ENCODE results near the gene ATP2C2. TPM values are rescaled to one million over a fixed set of nuclear protein-coding genes. Genes with fewer than 3 reads are reported as not detected.
A peak's percentile ranks its signal among the peaks of the same experiment; 100 is the strongest.

The ATP2C2 gene, protein sequence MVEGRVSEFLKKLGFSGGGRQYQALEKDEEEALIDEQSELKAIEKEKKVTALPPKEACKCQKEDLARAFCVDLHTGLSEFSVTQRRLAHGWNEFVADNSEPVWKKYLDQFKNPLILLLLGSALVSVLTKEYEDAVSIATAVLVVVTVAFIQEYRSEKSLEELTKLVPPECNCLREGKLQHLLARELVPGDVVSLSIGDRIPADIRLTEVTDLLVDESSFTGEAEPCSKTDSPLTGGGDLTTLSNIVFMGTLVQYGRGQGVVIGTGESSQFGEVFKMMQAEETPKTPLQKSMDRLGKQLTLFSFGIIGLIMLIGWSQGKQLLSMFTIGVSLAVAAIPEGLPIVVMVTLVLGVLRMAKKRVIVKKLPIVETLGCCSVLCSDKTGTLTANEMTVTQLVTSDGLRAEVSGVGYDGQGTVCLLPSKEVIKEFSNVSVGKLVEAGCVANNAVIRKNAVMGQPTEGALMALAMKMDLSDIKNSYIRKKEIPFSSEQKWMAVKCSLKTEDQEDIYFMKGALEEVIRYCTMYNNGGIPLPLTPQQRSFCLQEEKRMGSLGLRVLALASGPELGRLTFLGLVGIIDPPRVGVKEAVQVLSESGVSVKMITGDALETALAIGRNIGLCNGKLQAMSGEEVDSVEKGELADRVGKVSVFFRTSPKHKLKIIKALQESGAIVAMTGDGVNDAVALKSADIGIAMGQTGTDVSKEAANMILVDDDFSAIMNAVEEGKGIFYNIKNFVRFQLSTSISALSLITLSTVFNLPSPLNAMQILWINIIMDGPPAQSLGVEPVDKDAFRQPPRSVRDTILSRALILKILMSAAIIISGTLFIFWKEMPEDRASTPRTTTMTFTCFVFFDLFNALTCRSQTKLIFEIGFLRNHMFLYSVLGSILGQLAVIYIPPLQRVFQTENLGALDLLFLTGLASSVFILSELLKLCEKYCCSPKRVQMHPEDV
- not detected for total RNA-seq
- long read RNA-seq, result 0 reads

DNA sequence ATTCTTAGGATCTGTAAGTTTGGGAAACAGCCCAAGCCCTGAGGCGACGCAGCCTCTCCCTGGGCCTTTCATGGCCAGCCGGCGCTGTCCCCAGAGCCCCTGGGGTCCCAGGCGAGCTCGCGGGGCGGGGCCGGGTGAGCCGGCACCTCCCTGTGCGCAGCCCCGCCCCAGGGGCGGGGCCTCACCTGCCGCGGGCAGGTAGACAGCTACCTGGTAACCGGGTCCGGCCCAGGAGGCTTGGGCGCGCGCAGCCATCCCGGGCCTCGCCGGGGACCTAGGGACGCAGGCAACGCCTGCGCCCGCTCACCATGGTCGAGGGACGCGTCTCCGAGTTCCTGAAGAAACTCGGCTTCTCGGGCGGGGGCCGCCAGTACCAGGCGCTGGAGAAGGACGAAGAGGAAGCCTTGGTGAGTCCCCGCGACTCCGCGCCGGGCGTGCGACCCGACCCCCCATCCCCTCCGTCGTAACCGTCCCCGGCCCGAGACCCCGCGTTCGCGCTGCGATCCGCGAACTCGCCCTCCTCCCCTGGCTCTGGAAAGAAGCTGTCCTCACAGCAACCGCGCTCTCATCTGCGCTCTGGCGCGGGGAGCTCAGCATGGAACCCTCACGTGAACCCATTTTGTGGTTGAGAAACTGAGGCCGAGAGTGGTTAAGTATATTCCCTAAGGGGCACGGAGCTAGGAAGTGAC lies at the start of gene ATP2C2:
ATP2C2 (plus strand) TSS at position 231 of the 689 bp plus-strand sequence; CDS start at position 309, 78 bp downstream.
- intact Hi-C loops (cut with DNase I), result no loop called here
- ATAC-seq (no peak), DNase-seq (ENCODE audit: missing footprints) (no peak)

DNA sequence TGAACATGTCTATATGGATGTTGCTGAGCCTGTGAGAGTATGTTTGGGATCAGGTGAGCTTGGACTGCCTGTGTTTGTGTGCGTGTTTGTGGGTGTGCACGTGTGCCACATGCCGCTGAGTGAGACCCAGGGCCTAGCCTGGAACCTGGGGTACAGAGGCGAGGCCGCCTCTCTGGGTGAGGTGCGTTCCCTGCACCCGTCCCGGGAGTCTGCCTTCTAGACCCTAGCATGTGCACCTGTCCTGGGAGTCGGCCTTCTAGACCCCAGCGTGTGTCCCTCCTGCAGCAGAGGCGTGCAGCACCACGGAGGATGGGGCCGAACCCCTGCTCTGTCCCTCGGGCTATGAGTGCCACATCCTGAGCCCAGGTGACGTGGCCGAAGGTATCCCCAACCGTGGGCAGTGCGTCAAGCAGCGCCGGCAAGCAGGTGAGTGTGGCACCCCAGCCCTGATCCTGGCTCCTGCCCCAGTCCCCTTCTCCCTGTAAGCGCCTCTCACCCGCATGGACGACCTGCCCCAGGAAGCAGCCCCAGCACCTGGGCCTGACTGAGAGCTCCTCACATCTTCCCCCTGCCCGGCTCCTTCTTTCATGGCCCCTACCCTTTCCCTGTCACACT lies 49.1 kb upstream of the ATP2C2 start:
- DNase-seq (ENCODE audit: missing footprints), result no peak
- ATAC-seq, result no peak
- intact Hi-C loops (cut with DNase I), result no loop called here

DNA sequence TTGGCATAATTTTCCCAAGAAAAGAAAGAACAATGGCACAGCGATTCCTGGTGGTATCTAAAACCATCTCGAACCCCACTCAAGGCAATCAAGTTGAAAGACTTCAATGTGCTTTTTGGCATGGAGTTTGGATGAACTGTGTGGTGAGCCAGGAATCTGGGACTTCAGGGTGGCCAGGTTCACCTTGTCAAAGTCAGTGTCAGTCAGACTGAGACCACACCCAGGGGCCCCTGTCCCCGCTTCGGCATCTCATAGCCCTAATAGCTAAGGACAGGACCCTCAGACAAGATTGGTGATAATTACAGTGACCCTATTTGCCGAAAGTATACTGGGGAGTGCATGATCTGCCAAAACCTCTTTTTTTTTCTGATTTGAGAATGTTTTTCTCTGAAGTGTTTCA lies 47.8 kb upstream of the ATP2C2 start:
- no peak for DNase-seq (ENCODE audit: missing footprints)
- no peak for ATAC-seq
- intact Hi-C loops (cut with DNase I), result no loop called here

DNA sequence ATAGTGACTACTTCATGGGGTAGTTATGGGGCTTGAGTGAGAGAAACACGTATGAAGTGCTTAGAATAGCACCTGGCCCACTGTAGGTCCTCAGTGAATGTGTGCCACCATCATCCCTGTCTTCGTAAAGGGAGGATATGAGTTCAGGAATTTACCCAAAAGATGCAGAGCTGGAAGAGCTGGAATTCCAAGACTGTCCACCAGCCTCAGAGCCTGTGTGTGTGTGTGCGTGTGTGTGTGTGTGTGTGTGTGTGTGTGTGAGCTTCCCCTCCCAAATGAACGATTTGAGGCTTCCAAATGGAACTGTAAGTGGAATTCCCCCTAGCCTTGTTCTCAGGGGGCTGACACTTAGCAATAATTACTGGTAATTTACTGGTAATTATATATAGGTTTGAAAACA lies 46.4 kb upstream of the ATP2C2 start:
- intact Hi-C loops (cut with DNase I), result no loop called here
- no peak for ATAC-seq

DNA sequence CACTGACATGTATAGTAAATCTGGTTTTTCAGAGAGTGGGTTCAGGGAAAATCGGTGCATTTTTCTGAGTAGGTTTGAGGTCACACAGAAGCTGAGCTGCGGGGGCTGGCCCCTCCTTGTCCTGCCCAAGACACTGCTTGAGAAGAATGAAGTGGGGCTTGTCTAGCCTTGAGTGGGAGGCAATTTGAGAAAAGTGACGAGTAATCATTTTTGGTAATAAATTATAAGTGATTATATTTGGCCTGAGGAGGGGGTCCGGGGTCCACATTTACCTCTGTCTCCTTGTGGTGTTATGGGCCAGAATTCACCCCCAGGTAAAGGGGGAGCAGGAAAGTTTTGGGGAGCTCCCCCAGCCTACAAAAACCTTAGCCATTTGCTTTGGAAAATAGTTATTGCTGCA lies 45.6 kb upstream of the ATP2C2 start:
- intact Hi-C loops (cut with DNase I), result no loop called here
- DNase-seq (ENCODE audit: missing footprints) (no peak), ATAC-seq (no peak)

More for the DNA sequence above, 46.4 kb upstream of the ATP2C2 start:
- no peak for DNase-seq (ENCODE audit: missing footprints)

DNA sequence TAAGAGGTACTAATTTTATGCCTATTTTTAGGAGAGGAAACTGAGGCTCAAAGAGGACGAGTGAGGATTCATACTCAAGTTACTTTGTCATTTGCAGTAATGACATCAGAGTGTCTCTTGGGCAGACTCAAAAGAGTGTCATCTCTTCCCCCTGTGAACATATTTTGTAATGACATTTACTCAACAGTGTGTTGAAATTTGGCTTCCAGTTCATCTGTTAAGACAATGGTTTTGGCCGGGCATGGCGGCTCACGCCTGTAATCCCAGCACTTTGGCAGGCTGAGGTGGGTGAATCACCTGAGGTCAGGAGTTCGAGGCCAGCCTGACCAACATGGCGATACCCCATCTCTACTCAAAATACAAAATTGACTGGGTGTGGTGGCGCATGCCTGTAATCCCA lies 44.7 kb upstream of the ATP2C2 start:
- DNase-seq (ENCODE audit: missing footprints), result no peak
- intact Hi-C loops (cut with DNase I), result no loop called here
- no peak for ATAC-seq

DNA sequence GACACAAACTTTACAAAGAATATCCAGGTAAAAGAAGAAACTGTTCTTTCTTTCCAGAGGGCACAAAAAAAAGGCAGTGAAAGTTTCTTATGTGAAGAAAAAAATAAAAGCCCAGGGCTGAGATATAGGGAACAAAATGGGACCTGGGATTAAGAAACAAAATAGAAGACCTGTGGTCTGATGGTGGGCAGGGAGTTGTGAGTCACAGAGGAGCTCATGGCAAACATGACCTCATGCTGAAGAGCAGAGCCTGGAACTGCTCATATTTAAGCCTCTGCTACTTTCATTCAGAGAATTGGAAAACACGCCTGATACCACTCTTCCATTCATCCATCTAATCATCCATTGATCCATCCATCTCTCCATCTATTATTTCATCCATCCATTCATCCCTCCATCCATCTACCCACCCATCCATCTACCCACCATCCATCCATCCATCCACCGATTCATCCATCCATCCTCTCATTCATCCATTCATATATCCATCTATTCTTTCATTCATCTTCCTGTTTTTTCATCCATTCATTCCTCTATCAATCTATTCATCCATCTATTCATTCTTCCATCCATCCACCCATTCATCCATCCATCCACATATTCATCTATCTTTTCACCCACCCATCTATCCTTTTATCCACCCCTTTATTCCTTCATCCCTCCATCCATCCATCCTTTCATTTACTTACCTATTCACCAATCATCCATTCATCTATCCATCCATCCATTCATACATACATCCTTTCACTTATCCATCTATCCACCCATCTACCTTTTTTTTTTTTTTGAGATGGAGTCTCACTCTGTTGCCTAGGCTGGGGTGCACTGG lies 43.7 kb upstream of the ATP2C2 start:
- intact Hi-C loops (cut with DNase I), result no loop called here
- DNase-seq (ENCODE audit: missing footprints), result no peak
- ATAC-seq, result no peak

DNA sequence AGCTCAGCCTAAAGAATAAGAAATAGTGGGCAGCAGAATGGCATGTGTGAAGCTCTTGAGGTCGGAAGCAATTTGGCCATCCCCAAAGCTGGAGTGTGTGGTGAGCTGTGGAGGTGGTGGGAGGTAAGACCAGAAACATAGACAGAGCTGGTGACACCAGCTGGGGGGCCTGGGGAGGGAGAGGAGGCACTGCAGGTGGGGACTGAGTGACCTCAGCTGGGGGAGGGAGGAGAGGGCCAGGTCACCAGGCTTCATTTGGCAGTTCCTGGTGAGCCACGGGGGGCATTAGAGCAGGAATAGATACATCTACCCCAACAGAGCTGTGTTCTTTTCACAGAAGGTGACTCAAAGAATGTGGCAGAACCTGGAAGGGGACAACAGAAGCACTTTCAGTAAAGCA lies 41.8 kb upstream of the ATP2C2 start:
- DNase-seq (ENCODE audit: missing footprints) (no peak), ATAC-seq (no peak)
- intact Hi-C loops (cut with DNase I), result no loop called here

DNA sequence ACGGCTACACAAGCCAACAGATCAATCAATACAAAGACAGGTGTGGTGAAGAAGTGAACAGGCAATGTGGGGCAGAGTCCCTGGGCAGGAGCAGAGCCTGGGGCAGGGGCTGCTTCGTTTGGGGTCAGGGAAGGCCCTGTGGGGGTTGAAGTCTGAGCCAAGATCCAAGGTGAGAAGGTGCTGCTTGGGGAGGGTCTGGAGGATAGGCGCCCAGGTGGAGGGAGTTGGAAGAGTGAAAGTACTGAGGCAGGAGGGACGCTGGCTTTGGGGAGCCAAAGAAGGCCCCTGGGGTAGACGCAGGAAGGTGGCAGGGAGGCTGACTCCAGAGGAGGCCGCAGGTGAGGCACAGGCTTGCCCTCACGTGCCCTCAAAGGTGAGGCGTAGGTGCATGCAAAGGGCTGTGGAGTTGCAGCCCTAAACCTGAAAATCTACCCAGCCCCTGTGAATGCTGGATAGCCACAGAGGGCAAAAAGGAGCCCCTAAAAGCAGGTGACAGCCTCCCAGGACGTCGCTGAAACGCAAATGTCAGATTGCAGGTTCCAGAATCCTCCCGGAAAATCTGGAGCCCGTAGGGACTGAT lies 40.3 kb upstream of the ATP2C2 start:
- ATAC-seq (no peak), DNase-seq (ENCODE audit: missing footprints) (no peak)
- intact Hi-C loops (cut with DNase I), result no loop called here

DNA sequence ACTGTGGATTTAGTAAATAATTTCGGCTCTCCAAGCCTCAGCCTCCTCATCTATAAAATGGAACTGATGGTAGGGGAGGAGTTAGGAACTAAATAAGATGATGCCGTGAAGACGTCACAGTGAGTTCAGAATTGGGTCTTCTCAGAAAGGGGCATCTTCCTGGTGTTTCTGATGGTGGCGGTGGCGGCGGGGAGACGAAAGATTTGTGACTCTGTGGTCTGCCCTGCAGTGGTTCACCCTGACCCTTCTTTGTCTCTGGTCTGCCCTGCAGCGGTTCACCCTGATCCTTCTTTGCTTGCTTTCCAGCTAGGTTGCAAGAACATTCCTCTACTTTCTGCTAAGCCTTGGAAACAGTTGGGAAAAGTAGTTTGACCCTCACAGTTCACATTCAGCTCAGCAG lies 39.3 kb upstream of the ATP2C2 start:
- ATAC-seq (no peak), DNase-seq (ENCODE audit: missing footprints) (no peak)
- intact Hi-C loops (cut with DNase I), result no loop called here

DNA sequence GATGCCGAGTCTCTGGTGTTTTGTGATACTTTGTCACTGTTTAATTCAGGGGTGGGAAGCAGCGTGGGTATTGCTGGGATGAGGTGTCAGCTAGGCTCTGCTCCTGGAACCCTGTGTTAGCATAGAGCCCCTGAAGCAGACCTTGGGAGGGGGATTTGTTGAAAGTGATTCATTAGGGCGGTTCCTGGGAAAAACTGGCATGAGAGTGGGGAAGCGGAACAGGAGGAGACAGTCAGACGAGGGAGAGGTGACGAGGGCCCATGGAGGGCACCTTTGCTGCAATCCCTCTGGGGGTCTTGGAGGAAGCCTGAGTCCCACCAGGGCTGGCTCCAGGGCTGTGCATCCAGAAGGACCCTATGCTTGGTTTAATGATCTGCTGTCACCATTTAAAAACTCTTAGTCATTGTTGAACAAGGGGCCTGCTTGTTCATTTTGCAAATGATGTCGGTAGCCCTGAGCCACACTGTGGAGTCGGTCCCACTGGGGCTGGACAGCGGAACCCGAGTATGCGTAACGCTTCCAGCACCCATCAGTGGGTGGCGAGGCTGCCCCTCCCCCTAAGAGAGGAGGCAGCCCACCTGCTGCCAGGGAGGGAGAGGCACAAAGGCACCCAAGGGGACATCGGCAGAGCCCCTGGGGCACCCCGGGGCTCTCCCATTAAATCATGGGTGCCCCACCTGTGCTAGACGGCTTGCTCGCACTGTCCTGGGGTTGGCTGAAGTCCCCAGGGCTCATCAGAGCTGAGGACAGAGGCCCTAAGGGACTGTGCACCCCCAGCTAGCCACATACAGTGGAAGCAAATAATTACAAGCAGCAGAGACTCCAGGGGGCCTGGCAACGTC lies 38.3 kb upstream of the ATP2C2 start:
- no peak for DNase-seq (ENCODE audit: missing footprints)
- intact Hi-C loops (cut with DNase I), result no loop called here
- ATAC-seq, result no peak

DNA sequence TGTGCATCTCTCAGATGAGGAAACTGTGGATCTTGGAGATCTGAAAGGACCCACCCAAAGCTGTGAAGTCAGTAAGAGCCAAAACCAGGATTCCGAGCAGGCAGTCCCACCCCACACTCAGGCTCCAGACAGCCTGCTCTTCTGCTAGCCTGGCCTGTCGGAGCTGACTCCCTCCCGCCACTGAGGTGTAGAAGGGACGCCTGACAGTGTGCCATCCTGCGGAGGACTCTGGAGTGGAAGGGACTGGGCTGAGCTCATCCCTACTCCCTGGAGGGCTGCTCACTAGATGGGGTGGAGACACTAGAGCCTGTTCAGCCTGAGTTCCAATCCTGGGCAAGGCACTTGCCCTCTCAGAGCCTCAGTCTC lies 37.7 kb upstream of the ATP2C2 start:
- ATAC-seq (no peak), DNase-seq (ENCODE audit: missing footprints) (no peak)
- intact Hi-C loops (cut with DNase I), result no loop called here

DNA sequence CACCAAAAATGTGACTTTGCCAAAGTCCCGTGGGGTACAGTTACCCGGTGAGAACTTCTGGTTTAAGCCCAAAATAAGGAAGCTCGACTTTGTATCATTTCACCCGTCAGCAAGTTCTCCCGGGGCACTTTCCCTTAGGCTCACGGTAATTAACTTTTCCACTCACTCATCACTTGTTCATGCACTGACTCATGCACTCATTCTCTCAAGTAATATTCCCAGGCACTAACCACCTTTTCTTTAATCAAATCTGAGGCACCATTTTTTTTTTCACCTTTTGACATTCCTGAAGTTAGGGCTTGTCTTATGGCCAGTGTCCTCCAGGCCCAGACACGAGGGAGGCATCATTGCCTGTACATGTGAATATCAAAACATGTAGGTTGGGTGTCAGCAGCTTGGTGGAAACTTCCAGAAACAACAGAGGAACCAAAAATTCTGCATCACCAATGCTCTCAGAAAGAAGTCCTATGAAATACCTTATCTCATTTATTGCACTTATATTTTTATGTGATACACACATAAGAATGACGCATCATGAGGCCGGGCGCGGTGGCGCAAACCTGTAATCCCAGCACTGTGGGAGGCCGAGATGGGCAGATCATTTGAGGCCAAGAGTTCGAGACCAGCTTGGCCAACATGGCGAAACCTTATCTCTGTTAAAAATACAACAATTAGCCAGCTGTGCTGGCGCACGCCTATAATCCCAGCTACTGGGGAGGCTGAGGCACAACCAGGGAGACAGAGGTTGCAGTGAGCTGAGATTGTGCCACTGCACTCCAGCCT lies 36.1 kb upstream of the ATP2C2 start:
- DNase-seq (ENCODE audit: missing footprints) (no peak), ATAC-seq (no peak)
- intact Hi-C loops (cut with DNase I), result no loop called here

DNA sequence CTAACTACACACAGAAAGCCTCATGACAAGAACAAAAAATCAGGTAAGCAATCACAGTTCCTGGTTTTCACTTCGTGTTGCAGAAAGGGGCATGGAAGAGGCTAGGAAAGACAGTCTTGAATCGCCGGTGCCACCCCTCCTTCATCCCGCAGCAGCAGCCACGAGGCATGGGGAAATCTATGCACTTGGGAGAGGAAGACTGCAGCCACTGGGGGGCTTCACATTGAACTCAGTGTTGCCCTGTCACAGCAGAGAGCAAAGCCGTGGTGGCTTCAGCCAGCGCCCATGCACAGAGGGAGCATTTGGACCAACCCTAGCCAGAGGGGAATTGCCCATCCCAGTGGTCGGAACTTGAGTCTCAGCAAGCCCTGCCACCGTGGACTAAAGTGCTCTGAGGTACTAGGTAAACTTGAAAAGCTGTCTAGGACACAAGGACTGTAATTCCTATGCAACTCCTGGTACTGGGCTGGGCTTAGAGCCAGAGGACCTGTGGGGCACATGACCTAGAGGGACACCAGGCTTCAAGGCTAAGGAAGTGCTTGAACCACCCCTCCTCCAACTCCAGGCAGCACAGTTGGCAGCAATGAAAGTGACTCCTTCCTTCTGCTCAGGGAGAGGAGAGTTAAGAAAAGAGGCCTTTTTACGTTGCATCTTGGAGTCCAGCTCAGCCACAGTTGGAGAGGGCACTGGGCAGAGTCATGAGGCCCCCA lies 35.2 kb upstream of the ATP2C2 start:
- ATAC-seq (peak; percentile 44), DNase-seq (ENCODE audit: missing footprints) (no peak)
- intact Hi-C loops (cut with DNase I), result no loop called here

DNA sequence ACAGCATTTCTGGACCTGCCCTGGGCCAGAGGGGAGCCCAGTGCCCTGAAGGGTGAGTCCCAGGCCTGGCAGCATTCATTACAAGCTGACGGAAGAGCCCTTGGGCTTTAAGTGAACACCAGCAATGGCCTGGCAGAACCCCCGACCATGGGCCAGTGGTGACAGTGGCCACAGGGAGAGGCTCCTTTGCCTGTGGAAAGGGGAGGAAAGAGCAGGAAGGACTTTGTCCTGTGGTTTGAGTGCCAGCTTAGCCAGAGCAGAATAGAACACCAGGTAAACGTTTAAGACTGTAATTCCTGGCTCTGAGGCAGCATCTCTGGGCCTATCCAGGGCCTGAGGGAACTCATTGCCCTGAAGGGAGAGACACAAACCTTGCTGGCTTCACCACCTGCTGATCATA lies 34.3 kb upstream of the ATP2C2 start:
- DNase-seq (ENCODE audit: missing footprints) (no peak), ATAC-seq (no peak)
- intact Hi-C loops (cut with DNase I), result no loop called here

DNA sequence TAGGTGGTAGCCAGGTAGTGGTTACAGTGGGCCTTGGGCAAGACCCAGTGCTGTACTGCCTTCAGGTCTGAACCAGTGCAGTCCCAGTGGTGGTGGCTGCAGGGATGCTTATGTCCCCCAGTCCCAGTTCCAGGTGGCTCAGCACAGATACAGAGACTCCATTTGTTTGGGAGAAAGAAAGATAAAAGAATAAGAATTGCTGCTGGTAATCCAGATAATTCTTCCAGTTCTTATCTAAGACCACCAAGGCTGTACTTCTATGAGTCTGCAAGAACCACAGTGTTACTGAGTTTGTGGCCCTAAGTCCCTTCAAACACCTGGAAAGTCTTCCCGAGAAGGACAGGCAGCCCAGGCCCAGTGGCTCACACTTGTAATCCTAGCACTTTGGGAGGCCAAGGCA lies 33.9 kb upstream of the ATP2C2 start:
- intact Hi-C loops (cut with DNase I), result no loop called here
- DNase-seq (ENCODE audit: missing footprints) (no peak), ATAC-seq (no peak)

Data from Right ventricle myocardium inferior (tissue), 1 donor.